Measurements from ENCODE around the gene PFDN1.

- TF ChIP-seq CTCF (IDR thresholded peaks at IDR 0.05; ENCODE audit: low read depth, low read length, poor library complexity, severe bottlenecking) (no peak), EZH2phosphoT487 (IDR thresholded peaks at IDR 0.05; ENCODE audit: borderline replicate concordance, low read length) (no peak)
Observed at GRCh38 chr5:140236891-140237598, 65.9 kb downstream of the PFDN1 start.
